ENCODE measurements around the gene CARNS1. TPM values are rescaled to one million over a fixed set of nuclear protein-coding genes. Genes with fewer than 3 reads are reported as not detected.

CARNS1 gene
- total RNA-seq, 1 experiment from 2014 or later = 1.1 TPM

- no peaks in the 10 kb centered on the region for H3K9me3 Mint-ChIP-seq
- no CpG with 5 or more reads among the region's 5 CpGs for WGBS (ENCODE audit: extremely low coverage, insufficient read length, low lambda C conversion rate)
- peaks cover 0 to 4% (median 0%) of the 10 kb centered on the region in 3 experiments; a peak in 2 of 7 replicates for H3K36me3 Mint-ChIP-seq (ENCODE audit: insufficient read depth in 1 of 3, low read depth in 3 of 3)
- H3K27ac Mint-ChIP-seq = peak overlapping the region in 1 of 3 experiments; percentile 35; a peak in 1 of 7 replicates
- H2BK20ac ChIP-seq (ENCODE audit: low read depth, low read length, poor library complexity, severe bottlenecking) = no peak overlapping the region
- H3K9me3 ChIP-seq (ENCODE audit: control insufficient read depth, low read depth, low read length) = no peaks in the 10 kb centered on the region
- no peaks in the 10 kb centered on the region for H3K79me1 ChIP-seq (ENCODE audit: insufficient read depth, low read depth, low read length, poor library complexity, severe bottlenecking)
- no peak overlapping the region for H4K91ac ChIP-seq (ENCODE audit: insufficient read length, low read depth, low read length)
- no peak overlapping the region for H2BK120ac ChIP-seq (ENCODE audit: low read depth, low read length, poor library complexity, severe bottlenecking)
- no peak overlapping the region for H2BK5ac ChIP-seq (ENCODE audit: insufficient read length, low read length)
- no peak overlapping the region for H4K8ac ChIP-seq (replicated peaks; ENCODE audit: insufficient read length, low read depth, low read length)
- no peak for TF ChIP-seq CTCF (conservative IDR thresholded peaks at IDR 0.05)
- peaks cover 20 to 25% of the 10 kb centered on the region in 2 experiments for H3K4me1 Mint-ChIP-seq
- no peak overlapping the region for H2BK12ac ChIP-seq (ENCODE audit: insufficient read length, low read depth, low read length)
- peaks cover 5% of the 10 kb centered on the region for H3K27me3 Mint-ChIP-seq (ENCODE audit: low read depth)
- peaks cover 12% of the 10 kb centered on the region for H3K23me2 ChIP-seq (ENCODE audit: insufficient read length, low read depth, low read length, poor library complexity, severe bottlenecking)
- H2AFZ ChIP-seq (ENCODE audit: low read length) = no peak overlapping the region
- H3K4me3 Mint-ChIP-seq = peak overlapping the region; percentile 10 to 26; a peak in 3 of 5 replicates
- H3K18ac ChIP-seq (ENCODE audit: insufficient read length, low read depth, low read length) = no peak overlapping the region
- no peak overlapping the region for H4K5ac ChIP-seq (ENCODE audit: insufficient read length, low read depth, low read length)
- no peak overlapping the region for H3K4me2 ChIP-seq (ENCODE audit: insufficient read depth, insufficient read length, low read length)
- no peaks in the 10 kb centered on the region for H3K27me3 ChIP-seq (ENCODE audit: insufficient read depth, low read length)
- no peaks in the 10 kb centered on the region for H4K20me1 ChIP-seq (ENCODE audit: control insufficient read depth, insufficient read depth, insufficient read length)
- no peak overlapping the region for H3T11ph ChIP-seq (ENCODE audit: low read length)
- no peak overlapping the region for H3K27ac ChIP-seq (ENCODE audit: insufficient read length, low read depth, low read length)
- no peak overlapping the region for H2AK5ac ChIP-seq (ENCODE audit: insufficient read length, low read length)
- no peaks in the 10 kb centered on the region for H3K79me2 ChIP-seq (ENCODE audit: insufficient read depth, low read length)
- no peak overlapping the region for H3K23ac ChIP-seq (ENCODE audit: insufficient read length, low read depth, low read length)
- no peak overlapping the region for H3K56ac ChIP-seq (ENCODE audit: insufficient read length, low read depth, low read length)
- H3K14ac ChIP-seq (ENCODE audit: insufficient read depth, low read length) = no peak overlapping the region
- H3K9ac ChIP-seq (ENCODE audit: extremely low read depth, insufficient read length, low read length) = no peak overlapping the region
- no peaks in the 10 kb centered on the region; the same call in 1 of the 2 replicates for H3K4me1 ChIP-seq (ENCODE audit: insufficient read depth, low read length)
- H3K4ac ChIP-seq (ENCODE audit: low read depth, low read length) = no peak overlapping the region
- no peak overlapping the region for H2BK15ac ChIP-seq (ENCODE audit: low read depth, low read length)
- DNase-seq = no peak
These were observed 50.9 kb downstream of the CARNS1 start for GRCh38 chr11:67466367-67466766.
